NCI-H146 treated with DMSO at 0.1 percent for 48 hours (cell line): ENCODE data around the gene DIAPH2.

ENCODE experiments used
- DNase-seq: peaks from one replicate; lab custom pipeline; 2025; ENCODE audit not compliant: unreplicated experiment; lab: John Stamatoyannopoulos, UW

Gene DIAPH2

DNA sequence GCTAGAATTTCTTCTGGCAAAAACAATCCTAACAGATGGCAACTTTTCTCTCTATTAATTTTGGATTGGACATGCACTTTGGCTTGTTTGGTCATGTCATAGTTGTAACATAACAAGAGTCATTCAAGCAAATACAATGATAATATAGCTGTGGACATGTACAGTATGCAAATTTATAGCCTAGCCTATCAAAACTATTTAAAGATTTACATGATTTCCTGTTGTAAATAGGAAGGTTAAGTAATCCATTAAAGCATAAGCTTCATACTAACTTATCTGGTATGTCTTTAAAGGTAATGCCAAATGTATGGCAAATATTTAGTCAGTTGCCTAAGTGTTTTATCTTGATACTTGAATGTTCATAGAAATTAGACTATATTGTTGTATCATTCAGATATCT is 244.4 kb downstream of the DIAPH2 start:
- DNase-seq = no peak

DNA sequence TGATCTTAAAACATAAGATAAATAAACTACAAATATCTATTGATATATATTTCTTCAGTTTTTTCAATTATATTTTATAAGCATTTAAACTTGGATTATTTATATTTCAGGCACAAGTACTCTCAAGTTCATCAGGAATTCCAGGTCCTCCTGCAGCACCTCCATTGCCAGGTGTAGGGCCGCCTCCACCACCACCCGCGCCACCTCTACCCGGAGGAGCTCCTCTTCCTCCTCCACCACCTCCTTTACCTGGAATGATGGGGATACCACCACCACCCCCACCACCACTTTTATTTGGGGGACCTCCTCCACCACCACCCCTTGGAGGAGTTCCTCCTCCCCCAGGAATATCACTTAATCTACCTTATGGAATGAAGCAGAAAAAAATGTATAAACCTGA is 273.1 kb downstream of the DIAPH2 start:
- no peak for DNase-seq

DNA sequence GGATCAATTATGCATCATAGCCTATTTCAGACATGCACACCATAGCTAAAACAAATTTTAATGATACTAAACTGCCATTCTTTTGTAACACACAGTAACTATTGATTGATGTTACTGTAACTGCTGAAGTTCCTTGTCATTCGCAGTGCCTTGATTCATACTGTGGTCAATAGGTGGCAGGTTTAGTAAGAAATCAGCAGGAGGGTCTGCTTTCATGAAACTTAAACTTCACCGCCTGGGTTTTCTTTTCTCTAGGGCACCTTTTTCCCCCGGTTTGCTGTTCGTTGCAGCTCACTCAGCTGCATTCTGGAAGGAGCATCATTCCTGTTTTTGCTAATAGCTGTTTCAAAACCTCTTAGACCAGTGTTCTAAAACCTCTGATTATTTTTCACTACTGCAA is 287.2 kb downstream of the DIAPH2 start:
- DNase-seq = no peak

DNA sequence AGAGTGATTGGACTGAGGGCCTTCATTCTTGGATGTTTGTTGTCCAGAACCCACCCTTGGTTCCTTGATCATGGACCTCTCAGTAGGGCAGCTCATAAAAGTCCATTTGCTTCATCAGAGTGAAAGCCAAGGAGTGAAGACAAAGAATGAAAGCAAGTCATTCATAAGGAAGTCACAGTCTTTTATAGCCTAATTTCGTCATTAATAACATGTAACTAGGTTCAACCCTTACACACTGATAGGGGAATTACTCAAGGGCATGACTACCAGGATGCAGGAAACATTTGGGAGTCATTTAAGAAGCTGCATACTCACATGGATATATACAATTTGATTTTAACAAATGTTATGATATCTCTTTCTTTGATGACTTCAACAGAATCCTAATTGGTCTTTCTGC is 294.3 kb downstream of the DIAPH2 start:
- DNase-seq = no peak

DNA sequence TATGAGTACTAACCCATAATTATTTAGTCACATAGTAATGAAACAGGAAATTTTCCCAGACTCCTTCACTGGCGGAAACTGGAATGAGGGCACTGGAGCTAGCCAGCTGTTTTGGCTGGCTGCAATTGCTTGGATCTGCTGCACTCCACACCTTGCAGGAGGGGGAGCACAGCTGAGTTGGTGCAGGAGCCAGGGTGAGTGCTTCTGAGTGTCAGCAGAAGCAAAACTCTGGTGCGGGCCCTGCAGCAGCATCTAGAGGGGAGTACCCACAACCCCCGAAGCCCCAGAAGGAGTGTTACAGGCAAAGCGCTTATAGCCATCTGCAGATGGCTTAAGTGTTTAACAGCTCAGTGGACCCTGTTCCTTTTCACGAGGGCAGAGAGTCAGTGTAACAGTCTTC is 295.1 kb downstream of the DIAPH2 start:
- DNase-seq = no peak

DNA sequence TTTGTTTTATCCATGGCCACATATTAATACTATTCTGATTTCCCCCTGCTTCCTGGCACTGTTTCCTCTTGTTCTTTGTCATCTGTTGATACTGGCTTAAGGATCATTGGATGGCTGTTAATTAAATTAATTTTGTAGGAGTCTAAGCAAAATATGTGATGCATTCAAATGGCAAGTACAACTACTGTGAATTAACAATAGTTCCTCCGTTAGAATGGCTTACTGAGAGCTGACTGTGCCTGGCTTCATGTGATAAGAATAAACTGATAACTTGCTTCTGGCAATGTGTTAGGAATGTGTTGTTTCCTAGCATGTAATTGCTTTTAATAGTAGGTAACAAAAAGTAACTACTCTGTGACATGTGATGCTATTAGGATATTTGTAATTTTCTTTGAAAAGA is 297.5 kb downstream of the DIAPH2 start:
- peak; percentile 18 for DNase-seq

DNA sequence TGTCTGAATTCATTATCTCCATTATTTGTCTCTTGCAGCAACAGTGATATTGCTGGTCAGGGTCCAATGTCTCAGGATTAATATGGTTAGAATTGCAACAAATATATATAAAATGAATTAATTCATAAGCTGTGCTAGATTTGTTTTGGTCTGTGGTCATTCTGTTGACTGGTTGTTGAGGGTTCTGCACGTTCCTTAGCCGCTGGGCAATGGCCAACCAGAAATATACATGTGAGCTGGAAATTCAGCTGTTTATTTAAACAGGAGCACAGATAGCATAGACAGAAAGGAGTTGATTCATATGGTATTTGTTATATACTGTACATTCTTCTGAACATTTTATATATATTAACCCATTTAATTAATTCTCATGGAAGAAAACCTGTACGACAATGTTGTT is 299.9 kb downstream of the DIAPH2 start:
- no peak for DNase-seq

DNA sequence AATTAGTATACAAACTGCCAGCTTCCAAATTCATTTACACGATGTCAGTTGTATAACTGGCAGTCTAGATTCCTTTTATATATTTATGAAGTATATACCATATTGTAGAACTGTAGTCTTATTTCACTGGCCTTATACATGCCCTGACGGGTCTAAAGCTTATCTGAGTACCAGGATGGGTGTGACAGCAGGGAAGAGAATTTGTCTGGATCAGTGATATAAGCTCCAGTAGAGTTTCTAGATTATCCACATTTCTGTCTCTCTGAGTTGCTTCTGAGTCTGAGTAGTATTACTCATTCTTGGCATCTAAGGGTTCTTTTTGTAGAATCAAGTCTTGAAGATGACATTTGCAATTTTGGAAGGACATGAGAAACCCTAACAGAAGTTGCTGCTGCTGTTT is 300.4 kb downstream of the DIAPH2 start:
- no peak for DNase-seq

DNA sequence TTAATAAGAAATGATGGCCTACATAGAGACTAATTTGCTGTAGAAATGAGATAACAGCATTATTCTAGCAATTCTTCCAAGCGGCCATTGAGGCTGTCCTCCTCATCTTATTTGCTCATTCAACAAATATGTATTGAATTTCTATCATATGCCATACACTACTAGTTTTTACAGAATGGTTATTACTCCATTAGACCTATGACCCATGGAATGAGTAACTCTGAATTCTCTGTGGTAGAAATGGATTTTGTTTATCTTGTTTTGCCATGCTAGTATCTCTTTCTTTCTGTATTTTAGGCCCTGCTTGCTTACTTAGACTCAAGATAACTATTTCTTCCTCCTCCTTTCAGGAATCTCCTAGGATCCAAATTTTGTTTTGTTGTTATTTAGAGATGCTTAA is 302.6 kb downstream of the DIAPH2 start:
- no peak for DNase-seq

DNA sequence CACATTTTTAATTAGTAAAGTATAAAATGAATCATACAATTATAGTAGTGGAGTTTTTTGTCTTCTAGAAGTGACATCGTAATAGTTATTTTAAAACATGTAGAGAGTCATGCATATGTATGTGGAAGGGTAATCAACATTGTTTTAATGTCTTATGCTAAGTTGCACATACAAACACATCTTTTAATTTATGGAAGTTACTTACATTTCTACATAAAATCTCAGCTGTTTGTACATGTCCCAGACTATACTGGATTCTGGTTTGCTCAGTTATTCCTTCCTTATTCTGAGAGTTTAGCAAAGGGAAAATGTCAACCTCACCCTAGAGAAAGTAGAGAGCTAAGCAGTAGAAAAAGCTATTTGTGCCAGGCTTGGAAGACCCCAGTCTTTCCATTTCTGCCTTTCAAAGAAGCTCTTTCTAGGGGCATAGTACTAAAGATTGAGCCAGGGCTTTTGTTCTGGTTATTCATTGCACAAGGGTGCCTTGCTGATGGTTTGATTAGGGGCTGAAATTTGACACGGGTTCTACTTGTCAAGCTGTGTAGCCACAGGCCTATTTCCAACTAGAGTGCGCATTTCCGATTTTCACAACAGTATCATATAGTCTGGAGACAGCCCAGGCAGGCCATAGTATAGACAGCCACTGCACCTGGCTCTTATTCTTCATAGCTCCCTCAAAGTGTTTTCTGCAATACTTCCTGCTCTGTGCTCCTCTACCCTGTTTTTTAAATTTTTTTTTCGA is 305.4 kb downstream of the DIAPH2 start:
- DNase-seq = no peak

DNA sequence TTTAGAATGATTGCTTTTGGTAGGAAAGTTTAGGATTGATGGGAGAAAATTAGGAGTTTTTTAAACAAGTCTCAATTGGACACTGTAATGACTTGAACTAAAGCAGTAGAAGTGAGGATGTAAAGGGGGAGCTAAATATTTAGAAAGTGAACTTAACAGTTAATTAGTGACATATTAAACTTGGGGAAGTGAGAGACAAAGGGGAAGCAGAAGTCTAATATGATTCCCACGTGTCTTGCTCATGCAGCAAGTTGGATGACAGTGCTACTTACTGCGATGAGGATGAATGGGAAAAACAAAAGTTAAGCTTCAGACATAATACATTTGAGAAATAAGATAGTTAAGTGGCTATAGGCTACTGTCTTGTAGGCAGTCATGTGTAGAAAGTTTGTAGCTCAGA is 309.5 kb downstream of the DIAPH2 start:
- no peak for DNase-seq

DNA sequence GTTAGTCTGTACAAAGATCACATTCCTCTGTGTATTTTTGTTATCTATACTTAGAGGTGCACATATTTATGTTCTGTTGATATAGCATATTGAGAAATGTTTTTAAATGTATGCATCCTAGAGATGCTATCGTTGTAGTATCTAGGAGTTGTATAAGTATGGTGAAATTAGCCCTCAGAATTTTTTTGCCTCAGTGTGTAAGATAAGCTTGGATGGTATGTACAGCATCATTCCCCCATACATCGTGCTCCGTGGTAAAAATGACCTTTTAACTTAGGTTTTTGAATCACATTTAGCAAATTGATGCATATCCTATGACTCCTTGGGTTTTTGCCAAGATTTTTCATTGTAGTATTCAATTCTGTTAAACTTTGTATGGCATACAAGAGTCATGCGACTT is 312.6 kb downstream of the DIAPH2 start:
- DNase-seq = no peak

DNA sequence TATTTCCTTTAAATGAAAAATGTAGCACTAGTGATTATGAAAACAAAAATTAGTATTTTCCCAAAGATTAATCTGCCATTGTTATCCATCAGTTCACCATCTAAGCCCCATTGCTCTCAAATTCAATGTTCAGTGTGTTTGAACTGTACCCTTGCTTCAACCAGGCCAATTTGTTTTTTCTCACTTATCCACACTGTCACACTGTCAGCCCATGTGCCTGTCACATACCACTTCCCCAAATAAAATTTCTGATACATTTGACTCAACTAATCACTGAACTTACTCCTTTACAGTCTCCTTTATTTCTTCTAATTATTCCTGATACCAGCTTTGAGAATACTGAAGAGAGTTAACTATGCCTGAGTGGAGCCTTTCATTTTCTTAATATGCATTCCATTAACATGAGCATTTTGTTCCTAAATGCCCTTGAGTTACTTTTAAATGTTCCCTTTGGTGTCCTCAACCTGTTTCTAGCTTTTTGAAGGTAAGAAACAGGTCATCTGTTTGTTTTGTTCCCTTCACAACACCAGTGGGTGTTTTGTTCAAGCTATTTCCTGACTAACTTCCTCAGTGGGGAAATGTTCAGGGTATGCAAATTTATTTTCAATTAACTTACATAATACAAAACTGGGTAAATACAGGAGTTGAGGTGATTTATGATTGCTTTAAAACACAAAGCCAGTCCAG is 316.2 kb downstream of the DIAPH2 start:
- no peak for DNase-seq

DNA sequence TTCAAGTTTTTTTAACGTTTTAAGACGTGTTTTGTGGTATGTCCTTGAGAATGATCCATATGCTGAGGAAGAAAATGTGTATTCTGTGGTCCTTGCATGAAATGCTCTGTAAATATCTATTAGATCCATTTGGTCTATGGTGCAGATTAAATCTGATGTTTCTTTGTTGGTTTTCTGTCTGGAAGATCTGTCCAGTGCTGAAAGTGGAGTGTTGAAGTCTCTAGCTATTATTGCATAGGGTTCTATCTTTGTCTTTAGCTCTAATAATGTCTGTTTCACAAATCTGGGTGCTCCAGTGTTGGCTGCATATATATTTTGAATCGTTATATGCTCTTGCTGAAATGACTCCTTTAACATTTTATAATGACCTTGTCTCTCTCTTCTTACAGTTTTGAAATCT is 321.5 kb downstream of the DIAPH2 start:
- DNase-seq = no peak

DNA sequence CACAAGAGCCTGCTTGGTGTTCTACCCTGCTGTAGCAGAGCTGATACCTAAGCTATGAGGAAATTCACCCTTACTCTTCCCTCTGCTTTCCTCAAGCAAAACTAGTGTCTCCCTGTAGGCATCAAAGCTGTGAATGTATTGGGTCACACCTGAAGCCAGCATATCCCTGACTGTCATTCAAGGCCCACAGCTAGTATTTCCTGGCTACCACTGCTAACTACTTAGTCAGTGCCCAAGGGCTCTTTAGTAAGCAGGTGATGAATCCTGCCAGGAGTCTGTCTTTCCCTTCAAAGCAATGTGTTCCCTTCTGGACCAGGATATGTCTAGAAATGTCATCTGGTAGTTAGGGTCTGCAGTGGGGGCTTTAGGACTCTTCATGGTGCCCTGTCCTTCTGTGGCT is 324.7 kb downstream of the DIAPH2 start:
- no peak for DNase-seq

DNA sequence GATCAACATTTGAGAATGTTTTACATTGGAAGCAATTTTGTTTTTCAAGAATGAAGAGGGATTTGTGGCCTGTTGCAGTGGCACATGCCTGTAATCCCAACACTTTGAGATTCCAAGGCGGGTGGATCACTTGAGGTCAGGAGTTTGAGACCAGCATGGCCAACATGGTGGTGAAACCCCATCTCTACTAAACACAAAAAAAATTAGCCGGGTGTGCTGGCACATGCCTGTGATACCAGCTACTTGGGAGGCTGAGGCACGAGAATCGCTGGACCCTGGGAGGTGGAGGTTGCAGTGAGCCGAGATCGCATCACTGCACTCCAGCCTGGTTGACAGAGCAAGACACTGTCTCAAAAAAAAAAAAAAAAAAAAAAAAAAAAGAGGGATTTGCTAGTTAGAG is 326.9 kb downstream of the DIAPH2 start:
- DNase-seq = no peak

DNA sequence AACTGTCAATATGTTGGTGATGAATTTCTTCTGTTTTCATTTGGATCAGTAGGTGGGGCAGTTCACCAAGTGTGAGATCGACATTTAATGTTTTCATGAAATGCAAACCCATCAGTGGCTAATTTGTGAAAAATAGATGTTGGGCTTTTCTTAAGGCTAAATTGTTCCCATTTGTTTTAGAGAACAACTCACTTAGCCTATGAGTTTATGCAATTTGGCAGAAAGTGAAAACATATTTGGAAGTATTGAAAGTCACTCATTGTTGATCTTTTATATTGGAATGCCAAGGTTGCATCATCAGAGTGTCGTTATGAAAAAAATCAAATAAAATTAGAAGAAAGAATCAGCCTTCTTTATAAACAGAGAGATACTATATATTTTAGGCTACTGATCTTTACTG is 331.5 kb downstream of the DIAPH2 start:
- DNase-seq = no peak

DNA sequence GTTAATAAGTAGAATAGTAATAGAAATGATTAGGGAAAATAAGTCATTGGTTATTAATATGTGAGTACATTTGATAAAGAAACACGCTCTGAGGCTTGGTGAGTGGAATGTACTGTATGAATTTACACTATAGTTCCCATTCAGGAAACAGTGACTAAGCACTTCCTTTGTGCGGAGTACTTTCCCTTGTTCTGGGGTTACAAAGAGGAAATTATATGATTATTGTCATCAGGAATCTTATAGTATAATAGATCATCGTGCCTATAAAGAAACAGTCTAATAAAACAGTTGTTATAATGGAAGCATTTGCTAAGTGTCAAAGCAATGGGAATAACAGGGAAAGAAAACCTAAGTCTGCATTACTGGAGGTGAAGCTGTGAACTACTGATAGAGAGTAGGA is 337.0 kb downstream of the DIAPH2 start:
- DNase-seq = no peak

DNA sequence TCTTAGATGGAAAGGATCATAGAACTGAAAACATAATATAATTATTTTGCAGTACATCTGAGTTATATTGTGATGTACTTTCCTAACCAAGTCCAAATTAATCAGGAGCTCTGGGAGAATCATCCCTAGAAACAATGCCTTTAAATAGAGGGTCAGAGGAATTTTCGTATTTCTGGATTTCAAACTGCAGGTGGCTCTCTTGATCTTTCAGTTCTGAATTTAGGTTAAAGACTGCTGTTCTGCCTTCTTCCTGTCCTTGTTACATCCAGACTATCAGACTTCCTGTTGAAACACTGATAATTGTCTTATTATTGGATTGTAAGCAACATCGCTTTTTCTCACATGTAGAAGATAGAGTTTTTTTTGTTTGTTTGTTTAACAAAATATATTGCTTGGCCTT is 341.8 kb downstream of the DIAPH2 start:
- peak; percentile 66 for DNase-seq

DNA sequence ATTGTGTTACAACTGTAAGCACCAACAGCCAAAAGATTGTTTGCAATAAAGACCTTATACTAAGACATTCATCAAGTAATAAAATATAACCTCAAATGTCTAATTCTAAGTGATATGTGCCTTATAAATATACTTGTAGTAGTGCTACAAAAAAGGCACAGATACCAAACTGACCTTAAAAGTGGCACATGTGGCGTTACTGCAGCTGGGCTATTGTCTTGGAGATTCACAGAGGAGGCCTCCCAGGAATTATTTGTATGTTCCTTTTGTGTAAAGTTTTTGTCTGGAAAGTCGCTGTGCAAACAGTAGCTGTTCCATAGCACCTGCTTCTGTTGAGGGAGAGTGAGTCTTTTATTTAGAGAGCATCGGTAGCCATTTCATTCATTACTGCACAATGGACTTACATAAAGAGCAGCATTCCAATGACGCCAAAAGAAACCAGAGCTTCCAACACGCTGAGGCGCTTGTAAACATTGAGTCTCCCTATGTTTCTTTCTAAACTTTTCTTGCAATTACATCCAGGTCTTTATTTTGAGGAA is 342.8 kb downstream of the DIAPH2 start:
- DNase-seq = peak; percentile 97

DNA sequence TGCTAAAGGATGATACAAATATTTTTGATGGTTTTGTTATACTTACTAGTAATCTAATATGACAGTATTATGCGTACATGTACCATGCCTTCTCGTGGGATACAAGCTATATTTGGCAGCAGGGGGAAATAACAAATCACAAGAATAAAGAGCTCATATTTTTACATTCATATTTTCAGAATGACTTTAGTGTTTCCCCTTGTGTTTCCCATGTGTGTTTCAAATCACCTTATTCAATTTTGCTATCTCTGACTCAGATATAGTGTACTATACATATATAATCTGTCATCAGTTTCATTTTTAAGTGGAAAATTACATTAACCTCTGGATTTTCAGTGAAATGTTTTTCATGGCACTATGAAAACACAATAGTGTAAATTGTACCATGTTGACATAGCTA is 345.8 kb downstream of the DIAPH2 start:
- no peak for DNase-seq

DNA sequence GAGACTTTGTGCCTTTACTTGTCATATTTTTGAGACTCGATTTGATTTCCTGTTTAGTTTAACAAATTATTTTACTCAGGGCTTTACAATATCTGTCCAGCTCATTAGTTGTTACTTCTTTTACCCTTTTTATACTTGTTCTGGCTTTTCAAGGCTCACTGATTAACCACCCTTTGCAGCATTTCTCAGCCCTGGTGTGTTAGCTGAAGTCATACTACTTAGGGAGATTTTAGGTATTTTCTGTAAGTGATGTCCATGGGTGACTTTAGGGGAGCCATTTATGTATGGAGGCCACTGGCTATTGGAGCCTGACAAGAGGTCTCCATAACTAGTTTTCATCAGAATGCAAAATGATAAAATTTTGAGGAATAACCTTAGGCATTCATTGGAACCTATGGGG is 346.3 kb downstream of the DIAPH2 start:
- no peak for DNase-seq
